ENCODE measurements around the gene FBN1.

Gene FBN1

GRCh38 chr15:48396020-48396419 lies 249.5 kb downstream of the FBN1 start:
- DNase-seq (ENCODE audit: low read depth) = no peak

DNA sequence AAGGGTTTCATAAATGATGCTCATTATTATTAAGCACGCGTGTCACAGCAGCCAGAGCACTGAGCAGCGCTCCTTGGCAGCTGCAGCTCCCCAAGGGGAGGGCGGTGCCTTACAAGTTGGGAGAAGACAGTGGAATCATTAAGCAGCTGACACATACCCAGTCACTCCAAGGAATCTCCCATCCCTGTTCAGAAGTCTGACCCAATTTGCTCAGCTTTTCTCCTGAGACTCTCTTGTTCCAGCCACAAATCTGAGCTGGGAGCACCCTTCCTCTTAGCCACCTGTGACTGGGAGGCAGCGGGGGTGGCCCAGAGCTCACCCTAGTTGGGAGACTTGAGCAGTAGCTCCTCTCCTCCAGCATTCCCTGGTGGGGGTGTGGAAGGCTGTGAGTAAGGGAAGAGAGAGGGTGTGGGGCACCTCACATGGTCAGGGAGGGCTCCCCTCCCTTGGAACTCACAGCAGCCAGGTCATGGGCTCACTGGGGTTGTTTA lies 249.9 kb downstream of the FBN1 start:
- DNase-seq (ENCODE audit: low read depth) = no peak

- no peak for DNase-seq (ENCODE audit: low read depth)
These were observed 250.5 kb downstream of the FBN1 start for GRCh38 chr15:48394970-48395369.

DNA sequence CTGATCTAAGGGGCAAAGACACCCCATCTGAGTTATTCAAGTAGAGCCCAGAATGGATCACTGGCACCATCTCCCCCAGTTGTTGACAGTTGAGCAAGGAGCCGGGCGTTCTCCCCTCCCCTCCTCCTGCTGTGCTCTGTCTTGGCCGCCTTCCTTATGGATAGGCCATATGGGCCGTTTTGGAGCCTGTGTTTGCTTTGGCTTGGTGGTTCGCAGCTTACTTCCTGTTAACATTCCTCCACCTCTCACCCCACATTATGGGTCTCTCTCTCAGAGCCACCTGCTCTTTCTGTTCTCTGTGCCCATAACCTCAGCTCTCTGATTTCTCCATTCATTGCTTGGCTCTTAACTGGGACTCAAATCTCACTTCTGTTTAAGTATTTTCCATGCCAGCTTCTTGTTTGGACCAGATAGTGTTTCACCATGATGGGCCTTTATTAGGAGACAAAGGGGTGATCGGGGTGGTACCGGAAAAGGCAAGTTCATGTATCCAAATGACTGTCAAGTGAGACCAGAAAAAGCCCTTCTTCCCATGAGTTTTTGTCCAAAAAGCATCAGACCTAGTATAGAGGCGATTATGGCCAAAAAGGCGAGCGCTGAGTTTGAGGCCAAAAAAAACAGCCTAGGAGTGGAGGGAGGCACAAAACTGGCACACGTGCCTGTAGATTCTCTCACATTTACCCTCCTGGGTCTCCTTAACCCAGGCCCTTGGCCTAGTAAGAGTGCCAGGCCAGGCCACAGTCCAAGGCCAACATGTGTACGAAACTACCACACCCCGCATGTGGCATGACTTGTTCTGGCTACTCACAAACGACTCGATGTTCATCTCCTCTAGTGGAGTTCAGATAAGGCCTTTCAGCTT lies 251.6 kb downstream of the FBN1 start:
- no peak for DNase-seq (ENCODE audit: low read depth)

DNA sequence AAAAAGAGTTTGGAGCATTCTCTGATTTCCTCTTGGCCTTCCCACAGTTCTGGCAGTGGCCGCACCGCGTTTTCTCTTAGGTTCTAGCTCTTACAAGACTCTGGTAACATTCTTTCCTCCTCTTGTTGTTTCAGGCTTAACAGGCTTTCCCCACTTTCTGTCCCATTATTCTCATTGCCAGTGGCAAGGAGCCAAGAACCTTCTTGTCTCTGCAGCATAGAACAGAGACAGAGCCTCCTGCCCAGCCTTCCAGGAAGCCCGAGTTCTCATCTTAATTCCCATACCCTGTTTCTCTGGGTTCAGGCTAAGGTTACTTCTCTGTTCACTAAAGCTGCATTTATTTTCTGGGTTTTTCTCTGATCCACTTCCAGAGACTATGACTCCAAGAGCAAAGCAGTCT lies 253.2 kb downstream of the FBN1 start:
- DNase-seq (ENCODE audit: low read depth) = no peak

DNA sequence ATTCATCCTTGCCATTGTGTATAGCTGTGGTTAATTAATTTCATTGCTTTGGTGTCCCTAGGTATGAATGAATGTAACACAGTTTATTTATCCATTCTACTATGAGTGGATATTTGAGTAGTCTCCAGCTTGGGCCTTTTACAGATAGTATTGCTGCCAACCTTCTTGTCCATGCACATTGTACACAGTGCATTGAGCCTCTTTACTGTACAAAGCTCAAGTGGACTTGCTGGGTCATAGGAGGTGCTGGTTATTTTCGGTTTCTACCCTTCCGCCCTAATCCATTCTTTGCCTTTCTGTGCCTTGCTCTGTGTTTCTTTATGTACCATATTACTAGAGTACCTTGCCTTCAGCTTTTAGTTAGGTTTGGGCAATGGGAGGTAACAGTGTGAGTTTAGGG lies 253.6 kb downstream of the FBN1 start:
- DNase-seq (ENCODE audit: low read depth) = no peak

GRCh38 chr15:48389691-48390143 lies 255.8 kb downstream of the FBN1 start:
- DNase-seq (ENCODE audit: low read depth) = no peak

DNA sequence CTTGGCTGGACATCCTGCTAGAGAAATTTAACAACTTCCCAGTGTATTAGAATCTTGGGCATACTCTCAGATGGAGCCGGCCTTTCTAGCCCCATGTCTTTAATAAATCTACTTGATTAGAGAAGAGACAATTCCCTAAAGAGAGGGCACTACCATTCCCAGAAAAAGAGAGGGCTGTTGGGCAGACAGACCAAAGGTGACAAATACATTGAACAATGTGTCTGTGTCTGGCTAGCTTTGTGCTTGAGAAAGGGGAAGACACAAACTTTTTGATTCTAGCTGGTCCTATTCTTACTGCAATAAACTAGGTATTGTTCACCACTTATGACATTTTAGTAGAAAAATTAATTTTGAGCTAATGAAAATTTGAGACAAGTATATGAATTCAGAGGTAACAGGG lies 256.6 kb downstream of the FBN1 start:
- DNase-seq (ENCODE audit: low read depth) = no peak

DNA sequence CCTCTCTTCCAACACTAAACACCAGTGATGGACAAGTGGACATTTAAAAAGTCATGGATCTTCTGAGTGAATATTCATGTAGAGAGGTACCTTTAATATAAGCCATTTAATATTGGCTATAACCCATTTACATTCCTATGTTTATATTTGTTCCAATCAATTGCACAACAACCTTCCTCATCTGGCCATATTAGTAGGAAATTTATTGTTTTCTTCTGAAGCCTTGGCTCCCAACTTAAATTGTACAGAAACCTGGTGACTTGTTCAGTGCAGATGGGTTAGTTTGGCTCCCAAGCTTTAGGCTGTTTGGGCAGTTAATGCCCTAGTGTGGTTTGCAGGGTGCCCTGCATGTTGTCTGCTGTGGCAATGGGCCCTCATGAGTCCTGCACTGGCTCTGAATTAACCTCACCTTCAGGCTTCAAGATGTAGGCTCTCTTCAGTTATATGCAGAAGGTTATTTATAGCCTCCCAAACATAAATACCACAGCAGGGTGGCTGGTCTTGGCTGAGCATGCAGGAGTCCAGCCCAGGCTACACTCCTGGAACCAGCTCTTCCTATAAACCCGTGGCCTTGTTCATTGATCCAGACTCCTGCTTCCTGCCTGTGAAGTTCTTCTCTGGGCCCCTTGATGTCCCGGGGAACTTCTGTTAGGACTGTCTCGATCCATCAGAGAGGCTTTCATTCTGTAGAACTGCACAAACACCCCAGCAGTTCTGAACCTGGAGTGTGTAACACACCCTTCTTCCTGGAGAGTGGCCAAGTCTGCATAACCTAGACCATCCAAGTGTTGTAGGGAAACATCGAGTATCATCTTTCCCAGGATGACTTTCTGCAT lies 257.3 kb downstream of the FBN1 start:
- no peak for DNase-seq (ENCODE audit: low read depth)

DNA sequence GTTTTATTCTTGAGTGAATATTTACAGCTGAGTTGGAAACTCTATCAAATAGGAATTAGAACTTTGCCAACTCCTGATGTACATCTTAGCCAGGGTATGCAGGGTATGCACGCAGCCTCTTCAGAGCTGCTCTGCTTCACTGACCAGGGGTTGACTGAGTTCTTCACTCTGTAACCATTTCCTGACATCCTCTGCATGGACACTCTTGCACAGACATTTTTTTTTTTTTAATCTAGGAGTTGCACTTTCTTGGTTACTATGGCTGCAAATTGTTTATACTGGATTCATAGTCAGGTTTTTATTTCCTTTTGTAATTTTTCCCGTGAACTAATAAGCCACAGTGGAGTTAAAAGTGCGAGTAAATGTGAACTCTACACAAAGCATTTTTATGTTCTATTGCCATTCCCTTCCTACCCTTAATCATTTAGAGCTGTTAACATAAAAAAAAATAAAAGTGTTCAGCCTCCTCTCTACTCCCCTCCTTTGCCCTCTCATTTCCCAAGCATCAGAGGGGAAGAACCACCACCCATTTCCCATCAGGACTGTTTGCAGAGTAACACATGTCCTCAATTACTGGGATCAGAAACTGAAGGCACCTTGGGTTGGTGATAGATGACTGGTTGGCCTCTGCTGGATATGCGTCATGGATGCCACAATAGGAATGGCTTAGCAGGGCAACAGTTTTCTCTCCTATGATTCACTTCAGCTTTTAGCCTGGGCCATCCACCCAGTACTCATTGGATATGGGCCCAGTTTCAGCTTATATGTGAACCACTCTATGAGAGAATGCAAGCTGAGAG lies 260.3 kb downstream of the FBN1 start:
- DNase-seq (ENCODE audit: low read depth) = no peak

DNA sequence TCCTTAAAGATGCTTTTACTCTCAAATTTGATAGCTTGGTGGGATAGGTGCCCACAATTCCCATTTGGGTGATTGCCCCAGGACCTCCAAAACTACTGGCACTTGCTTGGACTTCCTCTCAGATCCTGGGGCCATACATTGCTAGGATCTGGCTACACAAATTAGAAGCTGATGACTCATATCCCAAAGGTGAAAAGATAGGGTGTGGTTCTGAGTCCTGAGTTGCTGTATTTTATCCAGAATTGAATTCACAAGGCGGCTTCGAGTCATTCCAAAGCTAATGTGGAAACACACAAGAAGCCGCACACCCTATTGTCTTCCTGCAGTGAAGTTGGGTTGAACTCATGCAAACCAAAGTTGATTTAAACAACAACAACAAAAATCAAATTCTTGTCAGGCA lies 260.9 kb downstream of the FBN1 start:
- DNase-seq (ENCODE audit: low read depth) = no peak

DNA sequence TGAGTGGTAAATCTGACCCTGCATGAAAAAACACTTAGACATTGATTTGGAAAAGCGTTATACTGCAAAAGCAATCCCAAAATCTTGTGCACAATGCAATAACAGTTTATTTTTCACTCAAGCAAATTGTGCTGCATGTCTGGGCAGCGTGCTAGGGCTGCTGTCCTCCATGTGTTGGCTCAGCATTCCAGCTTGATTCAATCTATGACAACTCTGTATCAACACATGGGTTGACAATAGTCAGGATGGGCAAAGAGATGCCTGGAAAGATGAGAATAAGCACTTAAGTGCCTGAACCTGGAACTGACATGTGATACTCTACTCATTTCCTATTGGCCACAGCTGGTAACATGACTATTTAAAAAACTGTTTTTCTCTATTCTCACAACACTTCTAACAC lies 262.5 kb downstream of the FBN1 start:
- DNase-seq (ENCODE audit: low read depth) = no peak

DNA sequence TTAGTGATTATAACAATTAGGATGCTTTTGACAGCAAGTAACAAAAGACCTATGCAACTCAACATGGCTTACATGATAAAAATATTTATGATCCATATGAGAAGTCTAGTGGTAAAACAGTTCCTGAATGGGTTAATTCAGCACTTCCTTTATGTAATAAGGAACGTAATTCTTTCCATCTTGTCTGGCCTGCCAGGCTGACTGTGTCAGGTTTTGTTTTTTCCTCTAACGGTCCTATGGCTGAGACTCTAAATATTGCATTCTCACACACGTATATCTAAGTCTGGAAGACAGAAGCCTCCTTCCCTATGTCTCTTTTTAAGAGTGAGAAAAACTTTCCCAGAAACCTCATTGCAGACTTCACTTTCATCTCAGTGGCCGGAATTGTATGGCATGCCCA lies 263.6 kb downstream of the FBN1 start:
- no peak for DNase-seq (ENCODE audit: low read depth)

DNA sequence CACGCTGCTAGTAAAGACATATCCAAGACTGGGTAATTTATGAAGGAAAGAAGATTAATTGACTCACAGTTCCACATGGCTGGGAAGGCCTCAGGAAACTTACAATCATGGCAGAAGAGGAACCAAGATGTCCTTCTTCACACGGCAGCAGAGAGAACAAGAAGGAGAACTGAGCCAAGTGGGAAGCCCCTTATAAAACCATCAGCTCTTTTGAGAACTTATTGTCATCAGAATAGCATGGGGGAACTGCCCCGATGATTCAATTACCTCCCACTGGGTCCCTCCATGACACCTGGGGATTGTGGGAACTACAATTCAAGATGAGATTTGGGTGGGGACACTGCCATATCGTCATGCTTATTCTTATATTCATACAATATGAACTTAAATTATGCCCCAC lies 265.3 kb downstream of the FBN1 start:
- DNase-seq (ENCODE audit: low read depth) = no peak

GRCh38 chr15:48375767-48376166 lies 269.7 kb downstream of the FBN1 start:
- DNase-seq (ENCODE audit: low read depth) = no peak

GRCh38 chr15:48374472-48374871 lies 271.0 kb downstream of the FBN1 start:
- no peak for DNase-seq (ENCODE audit: low read depth)

GRCh38 chr15:48373821-48374451 lies 271.6 kb downstream of the FBN1 start:
- DNase-seq (ENCODE audit: low read depth) = no peak

GRCh38 chr15:48371961-48372360 lies 273.5 kb downstream of the FBN1 start:
- no peak for DNase-seq (ENCODE audit: low read depth)

DNA sequence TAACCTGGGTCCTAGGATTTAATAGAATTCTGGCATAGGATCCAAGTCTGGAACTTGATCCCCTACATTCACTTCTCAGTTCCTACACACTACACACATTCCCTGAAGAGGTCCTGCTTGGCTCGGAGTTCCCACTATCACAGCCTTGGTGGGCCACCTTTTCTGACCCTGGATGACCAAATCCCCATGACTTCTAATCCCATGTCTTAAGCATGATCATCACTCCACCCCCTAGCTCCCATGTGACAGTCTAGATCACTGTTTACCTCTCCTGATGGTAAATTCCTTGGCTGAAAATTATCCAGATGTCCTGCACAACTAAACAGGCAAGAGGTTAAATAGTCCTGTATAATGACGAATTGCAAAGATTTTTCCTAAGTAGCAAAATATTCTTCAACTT lies 274.0 kb downstream of the FBN1 start:
- no peak for DNase-seq (ENCODE audit: low read depth)

GRCh38 chr15:48370460-48370859 lies 275.0 kb downstream of the FBN1 start:
- DNase-seq (ENCODE audit: low read depth) = no peak

GRCh38 chr15:48367483-48367882 lies 278.0 kb downstream of the FBN1 start:
- DNase-seq (ENCODE audit: low read depth) = no peak
